Activated CD4-positive, alpha-beta T cell treated with anti-CD3 and anti-CD28 coated beads, Interleukin-2, Interleukin-4, amounts not matched to agents 100 ng/mL and 50 ng/mL, durations not matched to agents 16 hours and 8 hours (primary cell): Measurements from ENCODE around the gene OR1K1.
"Not testable (repeated sequence)": the region's sequence is repeated elsewhere in the genome, so short reads cannot be mapped to it uniquely, and the experiment has no call there.

ENCODE experiments used
- DNase-seq: peaks from one replicate; pipeline ENCODE4 v3.0.0-alpha.2; 2020; ENCODE audit warnings: low spot score

OR1K1 gene, protein sequence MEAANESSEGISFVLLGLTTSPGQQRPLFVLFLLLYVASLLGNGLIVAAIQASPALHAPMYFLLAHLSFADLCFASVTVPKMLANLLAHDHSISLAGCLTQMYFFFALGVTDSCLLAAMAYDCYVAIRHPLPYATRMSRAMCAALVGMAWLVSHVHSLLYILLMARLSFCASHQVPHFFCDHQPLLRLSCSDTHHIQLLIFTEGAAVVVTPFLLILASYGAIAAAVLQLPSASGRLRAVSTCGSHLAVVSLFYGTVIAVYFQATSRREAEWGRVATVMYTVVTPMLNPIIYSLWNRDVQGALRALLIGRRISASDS

DNA sequence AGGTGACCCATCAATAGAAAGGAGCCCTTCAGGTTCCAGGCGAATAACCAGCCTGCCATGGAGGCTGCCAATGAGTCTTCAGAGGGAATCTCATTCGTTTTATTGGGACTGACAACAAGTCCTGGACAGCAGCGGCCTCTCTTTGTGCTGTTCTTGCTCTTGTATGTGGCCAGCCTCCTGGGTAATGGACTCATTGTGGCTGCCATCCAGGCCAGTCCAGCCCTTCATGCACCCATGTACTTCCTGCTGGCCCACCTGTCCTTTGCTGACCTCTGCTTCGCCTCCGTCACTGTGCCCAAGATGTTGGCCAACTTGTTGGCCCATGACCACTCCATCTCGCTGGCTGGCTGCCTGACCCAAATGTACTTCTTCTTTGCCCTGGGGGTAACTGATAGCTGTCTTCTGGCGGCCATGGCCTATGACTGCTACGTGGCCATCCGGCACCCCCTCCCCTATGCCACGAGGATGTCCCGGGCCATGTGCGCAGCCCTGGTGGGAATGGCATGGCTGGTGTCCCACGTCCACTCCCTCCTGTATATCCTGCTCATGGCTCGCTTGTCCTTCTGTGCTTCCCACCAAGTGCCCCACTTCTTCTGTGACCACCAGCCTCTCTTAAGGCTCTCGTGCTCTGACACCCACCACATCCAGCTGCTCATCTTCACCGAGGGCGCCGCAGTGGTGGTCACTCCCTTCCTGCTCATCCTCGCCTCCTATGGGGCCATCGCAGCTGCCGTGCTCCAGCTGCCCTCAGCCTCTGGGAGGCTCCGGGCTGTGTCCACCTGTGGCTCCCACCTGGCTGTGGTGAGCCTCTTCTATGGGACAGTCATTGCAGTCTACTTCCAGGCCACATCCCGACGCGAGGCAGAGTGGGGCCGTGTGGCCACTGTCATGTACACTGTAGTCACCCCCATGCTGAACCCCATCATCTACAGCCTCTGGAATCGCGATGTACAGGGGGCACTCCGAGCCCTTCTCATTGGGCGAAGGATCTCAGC, at the start of gene OR1K1:
Gene OR1K1, plus strand, starts transcription at position 58 of the 995 bp plus-strand sequence. Its CDS starts 0 bp downstream, at position 58.
- DNase-seq = no peak

DNA sequence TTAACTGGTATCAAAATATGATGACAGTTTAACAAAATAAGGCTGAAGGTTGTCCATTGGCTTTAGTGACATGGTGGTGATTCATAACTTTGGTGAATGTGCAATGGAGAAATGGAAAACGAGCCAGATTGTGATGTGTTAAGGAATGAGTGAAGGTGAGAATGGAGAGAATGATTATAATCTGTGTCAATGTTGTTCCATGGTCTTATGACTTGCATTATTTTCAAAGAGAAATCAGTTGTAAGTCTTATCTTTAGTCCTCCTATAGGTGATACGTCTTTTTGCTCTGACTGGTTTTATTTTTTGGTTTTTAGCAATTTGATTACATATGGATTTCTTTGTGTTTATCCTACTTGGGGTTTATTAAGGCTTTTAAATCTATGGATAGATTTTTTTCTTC, 45.1 kb upstream of the OR1K1 start:
- no peak for DNase-seq

DNA sequence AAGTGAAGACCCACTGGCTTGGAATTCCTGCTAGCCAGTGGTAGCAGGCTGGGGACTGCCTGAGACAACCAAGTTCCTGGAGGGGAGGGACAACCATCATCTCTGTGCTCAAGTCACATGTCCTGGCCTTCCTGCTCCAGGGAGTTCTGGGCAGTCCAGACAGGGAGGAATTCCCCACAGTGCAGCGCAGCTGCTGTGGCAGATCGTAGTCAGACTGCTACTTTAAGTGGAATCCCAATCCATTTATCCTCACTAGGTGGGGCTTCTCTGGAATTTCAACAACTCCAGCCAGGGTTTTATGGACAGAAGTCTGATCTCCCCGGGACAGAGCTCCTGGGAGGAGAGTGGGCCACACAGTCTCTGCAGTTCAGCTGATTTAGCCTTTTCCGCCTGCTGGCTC, 32.1 kb upstream of the OR1K1 start:
- no peak for DNase-seq

DNA sequence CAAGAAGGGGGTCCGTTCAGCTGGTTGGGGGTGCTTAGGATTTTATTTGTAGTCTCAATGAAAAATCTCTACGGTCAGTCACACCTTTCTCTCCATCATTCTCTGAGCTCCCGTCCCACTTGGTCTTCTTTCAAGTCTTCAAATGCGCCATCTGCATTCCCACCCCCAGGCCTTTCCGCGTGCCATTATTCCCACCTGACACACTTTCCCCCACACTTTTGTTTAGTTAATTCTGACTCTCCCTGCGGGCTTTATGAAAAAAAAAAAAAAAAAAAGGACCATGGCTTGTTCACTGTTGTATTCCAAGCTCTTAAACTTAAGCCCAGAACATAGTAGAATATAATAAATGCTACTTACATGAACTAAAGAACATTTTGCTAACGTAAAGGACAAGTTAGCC, 22.9 kb upstream of the OR1K1 start:
- DNase-seq = no peak

DNA sequence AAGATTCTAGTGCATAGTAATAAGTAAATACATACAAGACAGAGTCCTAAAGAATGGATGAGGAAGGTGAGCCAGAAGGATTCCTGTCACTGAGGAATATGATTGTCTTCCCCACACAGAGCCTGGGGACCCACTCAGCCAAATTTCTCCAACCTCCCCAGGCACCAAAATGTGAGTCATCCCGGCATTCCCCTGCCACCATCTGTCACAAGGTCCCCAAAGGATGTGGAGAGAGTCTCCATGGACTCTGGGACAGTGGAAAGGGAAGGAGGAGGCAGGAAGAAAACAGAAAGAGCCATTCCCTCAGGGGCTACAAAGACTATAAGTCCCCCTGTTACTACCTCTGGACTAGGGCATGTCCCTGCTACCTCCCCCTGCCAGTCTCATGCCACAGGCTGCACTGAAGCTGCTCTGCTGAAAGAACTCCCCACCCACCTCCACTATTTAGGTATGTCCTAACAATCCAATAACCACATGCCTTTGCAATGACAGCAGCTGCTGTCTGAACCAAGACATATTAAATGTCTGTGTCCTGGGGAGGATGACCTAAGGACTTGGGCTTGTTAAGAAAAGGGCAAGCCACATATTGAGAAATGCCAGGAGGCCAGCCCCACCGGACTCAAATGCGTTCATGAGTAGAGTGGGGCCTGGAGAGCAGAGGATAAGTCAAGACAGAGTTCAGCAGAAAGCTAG, 21.8 kb upstream of the OR1K1 start:
- DNase-seq = no peak

DNA sequence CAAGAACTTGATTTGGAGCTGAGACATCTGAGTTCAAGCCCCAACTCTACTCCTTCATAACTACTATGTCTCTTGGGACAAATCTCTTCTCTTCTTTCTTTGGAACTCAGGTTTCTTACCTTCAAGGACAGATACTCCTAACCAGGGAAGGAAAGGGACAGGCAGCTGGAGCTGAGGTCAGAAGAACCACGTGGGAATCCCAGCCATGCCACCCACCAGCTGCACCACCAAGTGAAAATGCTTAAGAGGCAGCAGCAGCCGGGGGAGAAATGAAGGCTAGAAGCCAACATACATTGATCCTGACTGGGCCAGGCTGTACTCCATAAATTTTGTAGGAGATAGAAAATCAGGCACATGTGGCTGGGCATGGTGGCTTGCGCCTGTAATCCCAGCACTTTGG, 20.7 kb upstream of the OR1K1 start:
- DNase-seq = no peak

DNA sequence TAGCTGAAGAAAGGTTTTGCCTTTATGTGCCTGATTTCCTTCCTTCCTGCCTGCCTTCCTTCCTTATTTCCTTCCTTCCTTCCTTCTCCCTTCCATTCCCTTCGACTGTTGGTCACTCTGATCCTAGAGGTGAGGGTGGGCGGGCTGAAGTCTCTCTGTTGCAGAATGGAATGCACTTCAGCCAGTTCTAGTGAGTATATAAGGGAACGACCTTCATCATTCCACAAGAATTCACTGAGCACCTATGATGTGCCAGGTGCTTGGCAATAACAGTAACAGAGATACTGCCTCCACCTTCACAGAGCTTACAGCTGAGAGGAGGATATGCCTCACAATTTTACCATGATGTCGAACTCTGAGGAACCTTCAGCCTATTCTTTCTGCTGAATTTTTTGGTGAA, 19.9 kb upstream of the OR1K1 start:
- DNase-seq = no peak

DNA sequence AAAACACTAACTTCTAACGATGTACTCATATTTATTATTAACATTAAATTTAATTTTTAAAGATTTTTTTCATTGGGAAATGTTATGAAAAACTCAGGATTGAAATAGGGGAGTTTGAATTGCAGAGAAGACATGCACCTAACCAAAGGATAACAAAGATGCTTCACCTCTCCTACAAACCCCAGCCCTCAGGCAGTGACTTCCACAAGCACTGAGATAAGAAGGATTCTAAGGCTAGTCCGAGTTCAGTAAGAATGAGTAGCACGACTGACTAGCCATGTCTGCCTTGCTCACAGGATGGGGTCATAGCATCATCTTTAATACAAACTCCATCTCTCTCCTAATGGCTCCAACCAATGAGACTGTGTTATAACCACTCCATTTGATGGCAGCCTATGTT, 18.3 kb upstream of the OR1K1 start:
- no peak for DNase-seq

DNA sequence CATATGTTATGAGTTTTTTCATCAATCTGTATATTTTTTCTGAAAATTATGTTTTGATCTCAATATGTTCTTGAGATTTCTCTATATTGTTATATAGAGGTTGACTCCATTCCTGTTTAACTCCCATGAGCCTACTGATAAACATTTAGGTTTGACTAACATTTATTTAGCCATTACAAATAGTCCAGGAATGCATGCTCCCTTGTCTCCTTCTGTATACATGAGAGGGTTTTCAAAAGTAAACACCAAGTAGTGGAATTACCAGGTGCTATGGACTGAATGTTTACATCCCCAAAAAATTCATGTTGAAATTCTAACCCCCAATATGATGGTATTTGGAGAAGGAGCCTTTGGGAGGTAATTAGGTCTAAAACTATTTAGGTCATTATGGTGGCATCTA, 14.7 kb upstream of the OR1K1 start:
- no peak for DNase-seq

DNA sequence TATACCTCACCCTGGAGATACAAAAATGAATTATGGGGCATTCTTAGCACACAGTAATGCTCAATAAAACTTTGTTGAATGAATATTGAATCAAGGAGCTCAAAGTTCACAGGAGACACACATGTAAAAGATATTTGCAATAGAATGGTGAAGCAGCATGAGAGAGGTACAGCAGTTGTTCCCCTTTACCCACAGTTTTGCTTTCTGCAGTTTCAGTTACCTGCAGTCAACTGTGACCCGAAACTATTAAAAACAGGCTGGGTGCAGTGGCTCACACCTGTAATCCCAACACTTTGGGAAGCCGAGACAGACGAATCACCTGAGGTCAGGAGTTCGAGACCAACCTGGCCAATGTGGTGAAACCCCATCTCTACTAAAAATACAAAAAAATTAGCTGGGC, 13.6 kb upstream of the OR1K1 start:
- no peak for DNase-seq

DNA sequence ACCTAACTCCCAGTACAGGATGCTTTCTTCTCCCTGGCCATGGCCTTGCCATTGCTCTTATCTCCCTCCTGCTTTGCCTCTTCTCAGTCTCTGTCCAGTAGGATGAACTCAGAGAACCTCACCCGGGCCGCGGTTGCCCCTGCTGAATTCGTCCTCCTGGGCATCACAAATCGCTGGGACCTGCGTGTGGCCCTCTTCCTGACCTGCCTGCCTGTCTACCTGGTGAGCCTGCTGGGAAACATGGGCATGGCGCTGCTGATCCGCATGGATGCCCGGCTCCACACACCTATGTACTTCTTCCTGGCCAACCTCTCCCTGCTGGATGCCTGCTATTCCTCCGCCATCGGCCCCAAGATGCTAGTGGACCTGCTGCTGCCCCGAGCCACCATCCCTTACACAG, 11.1 kb upstream of the OR1K1 start, which contains the start of gene OR5C1:
Gene OR5C1, plus strand, starts transcription at position 103 of the 400 bp plus-strand sequence. Its CDS starts 0 bp downstream, at position 103.
- no peak for DNase-seq

DNA sequence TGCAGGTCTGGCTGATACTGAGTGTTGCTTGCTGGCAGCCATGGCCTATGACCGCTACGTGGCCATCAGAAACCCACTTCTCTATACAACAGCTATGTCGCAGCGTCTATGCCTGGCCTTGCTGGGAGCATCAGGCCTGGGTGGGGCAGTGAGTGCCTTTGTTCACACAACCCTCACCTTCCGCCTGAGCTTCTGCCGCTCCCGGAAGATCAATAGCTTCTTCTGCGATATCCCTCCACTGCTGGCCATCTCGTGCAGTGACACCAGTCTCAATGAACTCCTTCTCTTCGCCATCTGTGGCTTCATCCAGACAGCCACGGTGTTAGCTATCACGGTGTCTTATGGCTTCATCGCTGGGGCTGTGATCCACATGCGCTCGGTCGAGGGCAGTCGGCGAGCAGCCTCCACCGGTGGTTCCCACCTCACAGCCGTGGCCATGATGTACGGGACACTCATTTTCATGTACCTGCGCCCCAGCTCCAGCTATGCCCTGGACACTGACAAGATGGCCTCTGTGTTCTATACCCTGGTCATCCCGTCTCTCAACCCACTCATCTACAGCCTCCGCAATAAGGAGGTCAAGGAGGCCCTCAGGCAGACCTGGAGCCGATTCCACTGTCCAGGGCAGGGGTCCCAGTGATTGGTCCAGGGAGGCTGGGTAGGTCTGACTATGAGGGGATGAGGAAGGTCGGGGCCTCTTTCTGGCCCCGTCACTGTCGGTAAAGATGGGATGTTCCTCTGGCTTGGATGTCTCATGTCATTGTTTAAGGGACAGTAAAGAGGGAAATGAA, 10.5 kb upstream of the OR1K1 start:
- no peak for DNase-seq

DNA sequence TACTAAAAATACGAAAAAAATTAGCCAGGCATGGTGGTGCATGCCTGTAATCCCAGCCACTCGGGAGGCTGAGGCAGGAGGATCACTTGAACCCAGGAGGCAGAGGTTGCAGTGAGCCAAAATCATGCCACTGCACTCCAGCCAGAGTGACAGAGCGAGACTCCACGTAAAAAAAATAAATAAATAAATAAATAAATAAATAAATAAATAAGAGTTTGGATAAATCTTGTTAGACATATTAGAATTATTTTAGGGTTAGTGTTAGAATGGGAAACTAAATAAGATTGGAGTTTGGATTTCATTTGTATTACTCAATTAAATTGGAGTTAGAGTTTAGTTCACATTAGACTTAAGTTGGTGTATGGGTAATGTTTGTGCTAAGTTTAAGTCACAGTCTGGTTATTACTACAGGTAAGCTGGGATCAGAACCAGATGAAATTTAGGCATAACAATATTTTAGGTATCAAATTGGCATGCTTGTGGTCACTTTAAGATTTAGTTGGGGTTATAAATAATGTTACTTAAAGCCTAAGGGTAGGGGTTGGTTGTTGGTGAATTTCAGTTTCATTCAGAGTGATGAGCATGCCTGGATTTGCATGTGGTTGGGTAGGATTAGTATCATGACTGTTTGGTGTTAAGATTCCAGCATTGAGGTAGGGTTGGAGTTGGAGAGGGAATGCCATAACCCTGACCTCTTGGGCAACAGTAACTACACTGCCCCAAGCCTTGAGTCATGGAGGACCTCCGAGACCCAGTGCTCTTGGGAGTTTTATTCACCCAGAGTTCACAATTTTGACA, 7.9 kb upstream of the OR1K1 start:
- DNase-seq = no peak

DNA sequence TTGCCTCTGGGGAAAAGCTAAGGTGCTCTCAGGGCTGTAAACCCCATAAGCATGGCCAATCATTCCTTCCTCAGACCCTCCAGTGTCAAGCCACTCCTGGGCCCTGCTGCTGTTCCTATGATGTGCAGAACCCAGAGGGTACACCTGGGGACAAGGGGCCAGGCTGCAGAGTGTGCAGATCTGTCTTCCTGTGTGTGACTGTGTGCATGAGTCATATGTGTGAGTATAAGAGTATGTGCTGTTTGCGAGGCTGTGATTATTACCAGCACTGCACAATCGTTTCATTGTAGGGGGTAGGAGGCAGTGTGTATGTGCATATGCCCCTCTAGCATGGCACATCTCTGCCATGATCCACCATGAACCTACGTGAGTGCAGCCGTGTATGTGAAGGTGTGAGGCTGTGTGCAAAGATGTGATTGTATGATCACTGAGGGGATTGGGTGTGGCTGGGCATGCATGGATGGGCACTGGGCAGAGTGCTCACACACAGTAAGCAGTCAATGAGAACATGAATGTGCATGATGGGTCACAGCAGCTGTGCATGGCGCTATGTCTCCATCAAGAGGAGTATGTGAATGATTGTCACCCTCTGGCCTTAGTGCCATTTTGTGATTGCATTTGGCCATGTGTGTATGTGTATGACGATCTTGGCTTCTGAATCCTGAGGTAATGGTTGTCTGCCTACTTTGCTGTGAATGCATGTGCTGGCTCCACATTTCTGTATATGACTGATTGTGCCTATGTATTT, 2.4 kb upstream of the OR1K1 start:
- no peak for DNase-seq

DNA sequence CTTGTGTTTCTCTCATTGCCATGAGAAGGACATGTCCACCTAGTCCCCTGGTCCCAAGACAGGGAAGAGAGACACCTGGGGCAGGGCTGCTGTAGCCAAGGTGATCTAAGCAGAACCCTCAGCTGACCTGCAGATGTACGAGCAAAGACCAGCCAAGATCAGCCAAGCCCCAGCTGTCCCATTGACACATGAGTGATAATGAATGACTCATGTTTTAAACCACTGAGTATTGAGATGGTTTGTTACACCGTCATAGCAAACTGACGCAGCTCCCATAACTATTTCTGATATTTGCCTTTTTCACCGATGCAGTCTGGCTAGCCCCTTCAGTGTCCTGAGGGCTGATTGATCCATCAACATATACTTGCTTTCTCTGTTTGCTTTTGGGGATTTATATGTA, 6.7 kb downstream of the OR1K1 start:
- peak; percentile 40 for DNase-seq

DNA sequence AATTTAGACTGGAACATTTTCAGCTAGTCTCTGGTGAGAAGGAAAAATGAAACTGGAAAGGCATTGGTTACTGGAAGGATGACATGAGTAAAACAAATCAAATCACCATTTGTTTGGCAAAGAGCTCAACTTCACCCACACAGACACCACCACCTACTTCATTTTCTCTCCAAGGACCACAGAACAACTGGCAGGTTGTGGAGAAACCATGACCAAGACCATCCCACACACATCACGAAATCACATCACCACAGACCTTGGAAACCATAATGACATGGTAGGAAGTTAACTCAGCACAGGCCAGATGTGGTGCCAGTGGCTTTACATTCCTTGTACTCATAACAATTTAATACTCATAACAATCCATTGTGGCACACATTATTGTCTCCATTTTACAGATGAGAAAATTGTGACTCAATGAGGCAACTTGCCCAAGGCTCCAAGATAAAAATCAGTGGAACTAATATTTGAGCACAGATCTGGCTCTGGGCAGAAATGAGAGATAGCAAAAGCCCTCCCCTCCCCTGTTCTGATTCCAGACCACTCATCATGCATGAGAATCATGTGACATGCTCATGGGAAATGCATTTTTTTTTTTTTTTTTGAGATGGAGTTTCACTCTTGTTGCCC, 7.5 kb downstream of the OR1K1 start:
- DNase-seq = peak; percentile 81

DNA sequence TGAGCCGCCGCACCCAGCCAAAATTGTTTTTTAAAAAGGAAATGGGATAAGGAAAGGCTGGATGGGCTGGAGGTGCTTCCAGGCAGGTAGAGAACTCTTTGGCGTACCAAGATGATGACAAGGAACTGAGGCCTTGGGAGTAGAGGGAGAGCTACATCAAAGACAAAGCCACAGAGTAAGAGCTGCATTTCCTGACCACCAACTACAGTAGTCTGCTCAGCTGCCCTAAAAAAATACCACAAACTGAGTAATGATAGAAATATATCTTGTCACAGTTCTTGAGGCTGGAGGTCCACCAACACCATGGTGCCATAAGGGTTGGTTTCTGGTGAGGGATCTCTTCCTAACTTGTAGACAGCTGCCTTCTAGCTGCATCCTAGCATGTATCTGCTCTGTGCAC, 8.2 kb downstream of the OR1K1 start:
- peak; percentile 23 for DNase-seq

DNA sequence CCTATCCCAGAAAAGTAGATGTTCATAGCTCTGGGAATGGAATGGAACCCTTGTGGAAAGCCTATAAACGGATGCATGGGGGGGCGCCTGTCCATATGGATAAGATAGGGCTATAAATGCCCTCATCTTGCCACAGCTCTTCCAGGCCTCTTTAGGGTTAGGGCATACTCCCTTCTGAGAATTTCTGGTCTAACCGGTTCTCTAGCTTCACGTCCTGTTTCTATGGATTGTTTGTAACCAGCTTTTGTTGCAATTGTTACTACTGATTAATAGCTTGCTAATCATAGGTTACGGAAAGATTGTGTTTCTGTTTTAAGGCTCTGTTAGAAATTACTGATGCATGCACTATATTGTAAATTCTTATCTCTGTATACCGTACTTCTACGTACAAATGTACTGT, 9.3 kb downstream of the OR1K1 start:
- not testable (repeated sequence) for DNase-seq

DNA sequence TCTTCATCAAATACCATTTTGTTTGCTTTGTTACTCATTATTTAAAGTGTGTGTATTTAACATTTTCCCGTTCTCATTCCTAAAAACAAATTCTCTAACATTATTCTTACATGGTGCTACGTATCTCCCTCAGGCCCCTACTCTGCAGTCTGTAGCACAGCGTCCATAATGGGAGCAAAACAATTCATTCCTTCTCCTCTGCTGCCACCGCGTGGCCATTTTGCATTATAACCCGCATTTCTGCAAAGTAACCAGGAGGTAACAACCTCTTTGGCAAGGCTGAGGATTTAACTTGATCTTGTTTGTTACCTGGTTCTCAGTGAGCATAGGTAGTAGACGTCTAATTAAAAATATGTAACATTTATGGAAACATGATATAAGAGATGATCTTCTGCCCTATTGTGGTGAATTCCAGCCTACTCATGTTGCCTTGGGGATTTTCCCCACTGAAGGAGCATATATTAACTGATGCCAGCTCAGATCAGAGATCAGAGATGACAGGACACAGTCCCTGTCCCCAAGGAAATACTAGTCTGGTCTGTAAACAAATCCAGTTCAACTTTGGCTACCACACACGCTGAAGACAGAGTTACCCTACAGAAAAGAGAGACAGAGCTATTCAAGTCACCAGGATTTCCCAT, 10.5 kb downstream of the OR1K1 start:
- peak; percentile 78 for DNase-seq
